Muscle of leg (tissue), 11 donors: Measurements from ENCODE around the gene USB1. TPM values are rescaled to one million over a fixed set of nuclear protein-coding genes. Genes with fewer than 3 reads are reported as not detected.

Experiments used
- DNase-seq: peaks from one replicate; pipeline ENCODE4 v3.0.0; 2013
- H3K27ac ChIP-seq: one replicate; pipeline ENCODE4 v1.5.1; 2013; ENCODE audit warnings: mild to moderate bottlenecking, low read length, control low read depth
- H3K27me3 ChIP-seq: one replicate; pipeline ENCODE4 v1.6.1; 2013; ENCODE audit warnings: low read length; ENCODE audit not compliant: control insufficient read depth, insufficient read depth
- H3K36me3 ChIP-seq: one replicate; pipeline ENCODE4 v1.6.1; 2013; ENCODE audit warnings: low read length; ENCODE audit not compliant: control insufficient read depth, insufficient read depth
- H3K4me1 ChIP-seq: one replicate; pipeline ENCODE4 v1.6.1; 2013; ENCODE audit warnings: low read length; ENCODE audit not compliant: control insufficient read depth, insufficient read depth
- H3K4me3 ChIP-seq: one replicate; pipeline ENCODE4 v1.5.1; 2013; ENCODE audit warnings: low read length, control low read depth
- H3K9me3 ChIP-seq: replicated peaks from 2 replicates; pipeline ENCODE4 v1.6.1; 2013; ENCODE audit warnings: low read depth, low read length; ENCODE audit not compliant: control insufficient read depth
- WGBS: methylation state at CpG from one replicate; pipeline ENCODE4 v1.1.5; 2013; ENCODE audit warnings: missing lambda C conversion rate; ENCODE audit not compliant: insufficient coverage; 5-methylcytosine and 5-hydroxymethylcytosine counted together
- polyA plus RNA-seq, 8 donors: library from polyadenylated mRNA; unstranded; fragments of 120-200 nt; gene quantifications; one replicate each; pipeline versions ENCODE4 v1.2.1 to v1.2.3, GENCODE V29; 2013; ENCODE audit warnings: inconsistent platforms in 1 of 8, low replicate concordance in 1 of 8; ENCODE audit not compliant: insufficient read length in 8 of 8, insufficient read depth in 1 of 8
- total RNA-seq: library from RNA; stranded (reverse); fragments of 120-200 nt; gene quantifications from one replicate; pipeline ENCODE4 v1.2.4, GENCODE V29; 2013

Gene USB1
- total and polyA plus RNA-seq, 9 donors = 5.0 to 18.8 (median 15.3) TPM

- no peaks in the 10 kb centered on the region for H3K27me3 ChIP-seq
- H3K27ac ChIP-seq = peak overlapping the region; percentile 77
- H3K4me3 ChIP-seq = no peak overlapping the region
- 52% methylated on average over 5 of the region's 19 CpGs for WGBS
- peak; percentile 48 for DNase-seq
- peaks cover 24% of the 10 kb centered on the region for H3K4me1 ChIP-seq
- no peaks in the 10 kb centered on the region for H3K9me3 ChIP-seq
- peaks cover 19% of the 10 kb centered on the region for H3K36me3 ChIP-seq
These were observed 46.5 kb downstream of the USB1 start for GRCh38 chr16:58047557-58048348.

- no peak for DNase-seq
- WGBS = 81% methylated on average over 9 of the region's 13 CpGs
- H3K36me3 ChIP-seq = peaks cover 10% of the 10 kb centered on the region
- no peak overlapping the region for H3K4me3 ChIP-seq
- peaks cover 24% of the 10 kb centered on the region for H3K4me1 ChIP-seq
- H3K9me3 ChIP-seq = no peaks in the 10 kb centered on the region
- H3K27me3 ChIP-seq = no peaks in the 10 kb centered on the region
- H3K27ac ChIP-seq = peak overlapping the region; percentile 29
These were observed 47.5 kb downstream of the USB1 start for GRCh38 chr16:58048494-58049231.

- Histone ChIP-seq H3K4me1 (peaks cover 24% of the 10 kb centered on the region), H3K9me3 (no peaks in the 10 kb centered on the region), H3K36me3 (peaks cover 4% of the 10 kb centered on the region), H3K4me3 (no peak overlapping the region), H3K27ac (peak overlapping the region; percentile 20), H3K27me3 (no peaks in the 10 kb centered on the region)
- 73% methylated on average over 11 of the region's 17 CpGs for WGBS
- no peak for DNase-seq
These were observed 48.3 kb downstream of the USB1 start for GRCh38 chr16:58049232-58050185.

GRCh38 chr16:58051296-58051695, 50.1 kb downstream of the USB1 start:
- Histone ChIP-seq H3K27me3 (no peaks in the 10 kb centered on the region), H3K27ac (no peak overlapping the region), H3K4me1 (peaks cover 24% of the 10 kb centered on the region), H3K9me3 (no peaks in the 10 kb centered on the region), H3K4me3 (no peak overlapping the region), H3K36me3 (no peaks in the 10 kb centered on the region)
- 54% methylated on average over 2 of the region's 2 CpGs for WGBS
- DNase-seq = no peak

- WGBS = 51% methylated on average over 6 of the region's 10 CpGs
- no peaks in the 10 kb centered on the region for H3K9me3 ChIP-seq
- no peaks in the 10 kb centered on the region for H3K27me3 ChIP-seq
- no peaks in the 10 kb centered on the region for H3K36me3 ChIP-seq
- no peak overlapping the region for H3K4me3 ChIP-seq
- DNase-seq = no peak
- H3K27ac ChIP-seq = no peak overlapping the region
- peaks cover 21% of the 10 kb centered on the region for H3K4me1 ChIP-seq
These were observed 50.8 kb downstream of the USB1 start for GRCh38 chr16:58051821-58052603.

GRCh38 chr16:58053682-58054005, 52.4 kb downstream of the USB1 start:
- WGBS = 95% methylated on average over 2 of the region's 5 CpGs
- Histone ChIP-seq H3K27ac (no peak overlapping the region), H3K27me3 (no peaks in the 10 kb centered on the region), H3K4me1 (peaks cover 12% of the 10 kb centered on the region), H3K36me3 (no peaks in the 10 kb centered on the region), H3K9me3 (no peaks in the 10 kb centered on the region), H3K4me3 (no peak overlapping the region)
- DNase-seq = no peak

- H3K27ac ChIP-seq = no peak overlapping the region
- WGBS = 29% methylated on average over 1 of the region's 10 CpGs
- H3K4me1 ChIP-seq = peaks cover 8% of the 10 kb centered on the region
- no peaks in the 10 kb centered on the region for H3K36me3 ChIP-seq
- no peaks in the 10 kb centered on the region for H3K27me3 ChIP-seq
- H3K4me3 ChIP-seq = no peak overlapping the region
- no peaks in the 10 kb centered on the region for H3K9me3 ChIP-seq
- DNase-seq = no peak
These were observed 53.1 kb downstream of the USB1 start for GRCh38 chr16:58054289-58054688.

- WGBS = 20% methylated on average over 1 of the region's 5 CpGs
- no peak overlapping the region for H3K27ac ChIP-seq
- no peaks in the 10 kb centered on the region for H3K27me3 ChIP-seq
- no peaks in the 10 kb centered on the region for H3K4me1 ChIP-seq
- H3K36me3 ChIP-seq = no peaks in the 10 kb centered on the region
- no peak for DNase-seq
- no peak overlapping the region for H3K4me3 ChIP-seq
- H3K9me3 ChIP-seq = no peaks in the 10 kb centered on the region
These were observed 55.4 kb downstream of the USB1 start for GRCh38 chr16:58056580-58056979.

GRCh38 chr16:58057121-58057520, 55.9 kb downstream of the USB1 start:
- Histone ChIP-seq H3K27ac (no peak overlapping the region), H3K4me1 (no peaks in the 10 kb centered on the region), H3K9me3 (no peaks in the 10 kb centered on the region), H3K36me3 (no peaks in the 10 kb centered on the region), H3K4me3 (no peak overlapping the region), H3K27me3 (no peaks in the 10 kb centered on the region)
- no peak for DNase-seq
- 67% methylated on average over 3 of the region's 5 CpGs for WGBS
